HPDE6-E6E7 (cell line): ENCODE measurements around the gene CEP152.
A peak's percentile ranks its signal among the peaks of the same experiment; 100 is the strongest.

Experiments used
- DNase-seq: peaks from one replicate; pipeline ENCODE4 v3.0.0; 2011; ENCODE audit warnings: missing footprints; ENCODE audit errors: extremely low spot score

CEP152 gene

GRCh38 chr15:48766196-48766595, 44.7 kb downstream of the CEP152 start:
- DNase-seq, result no peak

DNA sequence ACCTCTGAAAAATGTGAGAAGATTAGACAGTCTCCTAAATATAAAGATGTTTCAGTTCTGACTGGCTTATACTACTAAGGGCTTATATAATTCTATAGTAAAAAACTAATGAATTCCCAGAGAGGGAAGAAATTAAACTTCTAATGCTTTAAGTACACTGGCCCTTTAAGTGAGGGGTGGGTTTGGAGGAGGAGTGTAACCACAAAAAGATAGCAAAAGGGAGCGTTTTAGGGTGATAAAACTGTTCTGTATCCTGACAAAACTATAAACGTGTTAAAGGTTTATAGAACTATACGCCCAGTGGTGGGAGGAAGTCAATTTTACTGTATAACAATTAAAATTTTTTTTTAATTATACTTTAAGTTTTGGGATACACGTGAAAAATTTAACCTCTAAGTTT, 45.8 kb downstream of the CEP152 start:
- DNase-seq, result no peak

- no peak for DNase-seq
These were observed 49.3 kb downstream of the CEP152 start for GRCh38 chr15:48761393-48762158.

DNA sequence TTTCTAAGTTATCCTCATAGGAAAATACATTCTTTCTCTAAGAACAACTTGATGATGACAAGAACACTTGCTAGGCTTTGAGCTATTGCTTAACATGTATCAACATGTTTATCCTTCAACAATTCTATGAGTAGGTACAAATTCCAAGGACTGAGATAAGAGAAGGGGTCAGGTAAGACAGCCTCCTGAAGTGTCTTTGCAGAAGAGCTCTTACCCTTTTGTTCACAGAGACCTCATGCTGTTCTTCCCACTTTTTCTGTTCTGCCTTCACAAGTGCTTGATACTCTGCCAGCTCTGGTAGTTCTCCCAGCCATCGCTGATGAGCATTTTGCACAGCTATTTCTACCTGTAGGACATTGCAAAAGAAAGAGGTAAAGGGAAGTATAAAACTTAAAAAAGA, 50.9 kb downstream of the CEP152 start:
- DNase-seq, result peak; percentile 51

GRCh38 chr15:48757661-48758060, 53.2 kb downstream of the CEP152 start:
- DNase-seq, result no peak

DNA sequence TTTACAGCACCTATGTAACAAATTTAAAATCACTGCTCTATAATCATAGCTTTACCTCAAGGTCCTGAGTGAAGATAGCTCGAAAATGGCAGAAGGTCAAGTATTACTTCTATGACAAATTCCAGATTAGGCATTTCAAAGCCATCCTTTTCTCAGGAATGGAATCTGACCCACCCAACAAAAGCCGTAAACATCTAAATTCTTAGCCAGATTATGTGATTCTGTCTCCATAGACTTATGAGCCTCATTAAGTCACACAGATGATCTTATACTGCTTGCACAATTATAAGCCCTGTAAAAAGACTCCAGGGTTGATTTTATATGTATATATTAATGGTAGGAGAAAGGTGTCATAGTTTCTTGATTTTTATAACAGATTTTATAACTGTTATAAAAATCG, 56.9 kb downstream of the CEP152 start:
- DNase-seq, result no peak

DNA sequence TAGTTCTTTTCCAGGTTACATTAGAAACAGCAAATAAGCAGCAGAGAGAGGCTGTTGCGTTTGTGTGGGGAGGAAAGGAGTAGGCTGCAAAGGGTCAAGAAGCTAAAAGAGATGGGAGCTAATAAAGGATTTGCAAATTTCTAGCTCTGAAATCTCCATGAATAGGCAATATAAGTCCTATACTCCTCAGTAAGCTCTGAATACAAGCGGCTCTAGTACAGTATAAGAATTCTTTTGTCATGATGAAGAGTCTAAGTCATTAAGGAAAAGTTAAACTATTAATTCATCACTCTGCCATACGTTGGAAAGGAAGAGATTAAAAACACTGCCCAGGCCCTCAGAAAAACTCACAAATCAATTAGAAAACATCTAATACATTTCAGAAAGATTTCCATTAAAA, 59.3 kb downstream of the CEP152 start:
- DNase-seq, result no peak

DNA sequence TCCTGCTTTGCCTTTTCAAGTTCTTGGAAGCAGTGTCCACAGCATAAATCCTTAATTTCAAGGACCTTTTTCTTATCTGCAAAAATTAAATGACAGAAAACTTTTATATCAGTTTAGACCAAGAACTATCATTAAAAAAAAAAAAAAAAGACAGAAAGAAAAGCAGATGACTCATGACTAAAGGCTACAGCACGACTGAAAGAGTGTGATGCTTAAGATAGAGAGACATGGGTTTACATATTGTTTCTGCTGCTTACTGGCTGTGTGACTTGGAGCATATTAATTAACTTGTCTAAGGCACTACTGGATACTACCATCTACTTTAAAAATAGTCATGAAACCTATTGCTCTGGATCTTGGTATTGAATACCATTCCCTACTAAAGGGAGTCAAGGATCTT, 62.3 kb downstream of the CEP152 start:
- no peak for DNase-seq

GRCh38 chr15:48733615-48734014, 77.3 kb downstream of the CEP152 start:
- DNase-seq, result no peak

- DNase-seq, result no peak
These were observed 80.4 kb downstream of the CEP152 start for GRCh38 chr15:48730506-48730905.

DNA sequence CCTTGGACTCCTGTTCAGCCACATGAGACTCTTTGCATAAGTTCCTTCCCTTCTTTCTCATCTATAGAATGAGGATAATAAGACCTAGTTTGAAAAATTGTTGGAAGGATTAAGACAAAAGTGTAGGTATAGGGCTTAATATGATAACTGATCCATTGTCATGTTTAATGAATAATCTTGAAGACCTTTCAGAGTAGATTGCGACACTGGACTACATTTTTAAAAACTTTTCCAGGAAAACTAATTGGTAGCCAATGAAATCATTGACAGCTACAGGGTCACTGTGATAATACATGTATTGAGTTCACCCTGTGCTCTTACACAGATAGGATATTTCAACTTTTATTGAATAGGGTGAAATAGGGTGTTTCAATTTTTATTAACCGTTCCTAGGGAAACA, 86.9 kb downstream of the CEP152 start:
- no peak for DNase-seq

GRCh38 chr15:48722764-48723661, 87.9 kb downstream of the CEP152 start:
- peak; percentile 81 for DNase-seq

DNA sequence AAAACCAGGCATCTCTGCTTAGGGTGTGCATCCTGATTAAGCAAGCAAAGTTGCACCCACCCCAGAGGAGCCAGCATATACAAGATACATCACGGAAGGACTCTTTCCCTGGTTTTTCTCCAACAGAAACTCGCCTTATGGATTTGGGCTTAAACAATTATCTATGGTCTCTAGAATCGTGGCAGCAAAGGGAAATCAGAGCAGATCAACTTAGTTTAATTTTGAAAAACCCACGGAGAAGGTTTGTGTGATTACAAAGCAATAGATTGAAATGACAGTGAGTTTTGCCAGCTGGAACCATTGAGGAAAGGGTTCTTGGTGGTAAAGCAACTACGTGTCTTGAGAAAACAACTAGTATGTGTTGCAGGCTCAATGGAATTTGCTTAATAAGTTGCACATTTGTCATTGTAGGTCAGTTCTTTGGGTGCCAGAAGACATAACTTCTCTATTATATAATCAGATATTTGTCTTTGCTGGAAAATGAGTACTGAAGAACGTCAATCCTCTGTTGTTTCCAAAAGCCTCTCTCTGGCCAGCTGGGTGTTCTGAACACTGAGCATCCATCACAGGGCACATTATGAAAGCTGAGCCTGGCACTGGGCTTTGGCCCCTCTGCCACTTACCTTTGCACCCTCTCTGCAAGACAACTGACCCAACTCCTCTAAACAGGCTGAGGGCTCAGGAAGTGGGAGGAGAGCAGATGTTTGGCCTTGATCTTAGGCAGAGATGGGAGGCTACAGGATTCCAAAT, 89.6 kb downstream of the CEP152 start:
- DNase-seq, result no peak

DNA sequence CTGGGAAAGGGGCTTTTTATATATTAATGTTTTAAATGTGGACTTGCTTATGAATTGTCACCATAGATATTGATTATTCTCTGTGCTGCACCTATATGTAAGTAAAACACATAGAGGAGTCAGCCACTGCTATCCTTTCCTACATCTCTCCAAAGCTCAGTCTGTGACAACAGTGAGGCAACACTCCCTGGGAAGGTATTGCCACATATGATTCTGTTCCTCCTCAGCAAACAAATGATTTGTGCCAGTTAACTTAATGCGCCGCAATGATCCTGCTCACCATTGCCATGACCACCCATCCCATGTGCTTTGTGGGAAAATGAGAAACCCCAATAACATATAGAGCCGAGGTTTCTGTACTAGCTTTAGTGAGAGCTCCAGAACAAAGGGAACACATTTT, 90.2 kb downstream of the CEP152 start:
- no peak for DNase-seq

- DNase-seq, result no peak
These were observed 91.2 kb downstream of the CEP152 start for GRCh38 chr15:48719668-48720067.

DNA sequence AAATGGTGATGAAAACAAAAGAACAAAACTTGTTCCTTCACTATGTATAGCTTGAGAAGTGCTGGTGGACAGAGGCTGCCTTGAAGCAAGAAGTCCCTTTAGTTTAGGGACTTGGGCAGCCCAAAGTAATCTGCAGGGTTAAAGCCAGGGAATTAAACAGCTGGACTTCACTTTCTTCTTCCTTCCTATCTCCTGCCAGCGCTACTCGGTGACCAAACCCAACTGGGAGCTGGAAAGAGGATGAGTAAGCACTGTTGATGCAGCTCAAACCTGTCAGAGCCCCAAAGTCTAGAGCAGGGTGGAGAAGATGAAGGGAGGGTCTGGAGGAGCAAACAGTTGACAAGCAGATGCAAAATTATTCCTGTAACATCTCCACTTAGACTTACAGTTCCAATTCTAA, 92.2 kb downstream of the CEP152 start:
- DNase-seq, result no peak

DNA sequence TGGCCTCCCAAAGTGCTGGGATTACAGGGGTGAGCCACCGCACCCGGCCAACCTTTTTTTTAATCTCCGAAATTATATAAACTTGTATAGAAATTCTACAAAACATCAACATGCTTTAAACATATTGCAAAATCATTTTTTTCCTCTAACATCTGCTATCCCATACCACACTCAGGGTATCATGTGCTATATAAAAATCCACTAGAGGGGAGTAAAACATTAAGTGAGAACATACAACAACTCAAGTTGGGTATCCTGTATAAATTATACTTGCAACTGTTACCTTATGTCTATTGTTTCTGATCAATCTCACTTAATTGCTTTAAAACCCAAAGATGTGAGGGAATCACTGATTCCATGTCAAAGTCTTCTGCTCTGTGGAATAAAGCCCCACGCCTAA, 93.4 kb downstream of the CEP152 start:
- DNase-seq, result no peak

DNA sequence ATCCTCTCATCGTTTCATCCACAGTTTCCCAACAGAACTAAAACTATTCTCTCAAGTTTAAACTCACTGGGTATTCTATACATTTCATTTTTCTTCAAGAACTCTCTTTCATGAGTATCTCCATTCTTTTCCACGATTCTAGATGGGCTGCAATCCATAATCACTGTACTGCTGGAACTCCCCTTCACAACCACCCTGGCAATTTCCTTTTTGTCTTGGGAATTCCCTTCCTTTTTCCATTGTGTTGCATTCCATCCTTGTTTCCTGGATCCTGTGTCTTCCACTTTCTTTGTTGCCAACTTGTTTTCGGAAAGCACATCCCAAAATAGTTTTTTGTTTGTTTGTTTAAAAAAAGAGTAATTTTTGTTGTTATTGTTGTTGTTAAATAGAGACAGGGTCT, 98.3 kb downstream of the CEP152 start:
- DNase-seq, result no peak

DNA sequence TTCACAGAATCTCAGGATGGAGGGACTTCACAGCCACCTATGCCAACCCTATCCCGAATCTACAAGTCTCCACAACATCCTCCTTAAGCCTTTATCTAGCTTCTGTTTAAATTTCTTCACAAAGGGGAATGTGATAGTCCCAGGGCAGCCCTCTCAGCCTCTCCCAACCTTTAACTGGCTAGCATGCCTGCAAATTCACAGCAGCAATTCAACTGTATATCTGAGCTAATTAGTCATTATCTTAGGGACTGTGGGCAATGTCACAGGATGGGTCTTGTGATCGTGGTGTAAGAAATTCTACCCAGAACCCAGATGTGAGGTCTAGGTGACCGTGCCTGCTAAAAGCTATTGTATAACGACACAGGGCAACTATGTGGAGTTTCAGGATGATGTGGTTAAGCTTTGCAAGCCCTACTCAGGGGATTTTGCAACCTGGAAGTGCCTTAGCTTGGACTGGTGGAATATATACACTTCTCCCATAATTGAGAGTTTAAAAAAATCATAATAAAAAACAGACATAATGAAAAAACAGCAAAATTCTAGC, 99.8 kb downstream of the CEP152 start:
- no peak for DNase-seq

- no peak for DNase-seq
These were observed 102.2 kb downstream of the CEP152 start for GRCh38 chr15:48708641-48709040.

DNA sequence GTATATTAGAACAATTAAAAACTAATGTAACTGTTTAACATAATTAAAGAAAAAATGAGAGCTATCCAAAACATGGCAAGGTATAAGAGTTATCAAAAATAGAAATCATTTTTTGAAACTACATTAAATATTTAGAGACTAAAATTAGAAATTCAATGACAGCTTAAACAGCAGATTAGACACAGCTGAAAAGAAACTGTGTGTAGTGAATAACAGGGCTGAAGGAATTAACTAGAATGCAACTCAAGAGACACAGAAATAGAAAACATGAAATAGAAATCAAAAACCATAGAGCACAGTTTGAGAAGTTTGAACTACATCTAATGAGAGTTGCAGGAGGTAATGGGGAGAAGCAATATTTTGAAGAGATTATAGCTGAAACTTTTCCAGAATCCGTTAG, 105.5 kb downstream of the CEP152 start:
- DNase-seq, result no peak

DNA sequence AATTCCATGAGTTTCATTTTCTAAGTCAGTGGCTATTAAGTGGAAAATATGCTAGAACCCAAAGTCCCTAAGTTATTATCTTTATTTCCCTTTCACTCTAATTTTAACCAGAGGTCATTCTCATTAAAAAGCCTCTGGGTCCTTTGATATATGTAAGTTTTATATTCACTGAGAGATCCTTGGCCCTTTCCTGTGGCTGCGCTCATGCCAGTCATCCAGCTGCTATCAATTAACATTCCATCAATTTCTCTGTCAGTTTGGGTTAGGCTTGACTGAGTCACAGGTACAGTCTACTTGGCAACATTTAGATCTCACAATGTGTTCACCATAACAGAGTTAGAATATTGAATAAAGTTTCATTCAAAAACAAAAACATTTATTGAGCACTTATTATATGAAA, 107.3 kb downstream of the CEP152 start:
- no peak for DNase-seq
